Measurements from ENCODE around the gene FRMPD2. TPM values are rescaled to one million over a fixed set of nuclear protein-coding genes. Genes with fewer than 3 reads are reported as not detected.

FRMPD2 gene
- total RNA-seq, 1 experiment from 2014 or later = 0.44 TPM

GRCh38 chr10:48234787-48235186 lies 39.7 kb downstream of the FRMPD2 start:
- H2BK20ac ChIP-seq (ENCODE audit: low read depth, low read length, poor library complexity, severe bottlenecking) = no peak overlapping the region
- no peak overlapping the region for H3K4me3 Mint-ChIP-seq
- H3K9me3 Mint-ChIP-seq = peaks cover 0 to 2% of the 10 kb centered on the region in 2 experiments; a peak in 1 of 5 replicates
- WGBS (ENCODE audit: extremely low coverage, insufficient read length, low lambda C conversion rate) = no CpG with 5 or more reads among the region's 4 CpGs
- H3K79me1 ChIP-seq (ENCODE audit: insufficient read depth, low read depth, low read length, poor library complexity, severe bottlenecking) = no peaks in the 10 kb centered on the region
- no peak overlapping the region for H3K18ac ChIP-seq (ENCODE audit: insufficient read length, low read depth, low read length)
- no peak overlapping the region for H2BK15ac ChIP-seq (ENCODE audit: low read depth, low read length)
- no peak overlapping the region for H3K9ac ChIP-seq (ENCODE audit: extremely low read depth, insufficient read length, low read length)
- H3K4me1 ChIP-seq (ENCODE audit: insufficient read depth, low read length) = 0 out of 2 replicates have a peak, but pooled peaks cover 1% of the 10 kb centered on the region
- H3K27ac ChIP-seq (ENCODE audit: insufficient read length, low read depth, low read length) = no peak overlapping the region
- peak; percentile 12 for DNase-seq
- no peak overlapping the region for H2BK120ac ChIP-seq (ENCODE audit: low read depth, low read length, poor library complexity, severe bottlenecking)
- no peak overlapping the region for H3K23ac ChIP-seq (ENCODE audit: insufficient read length, low read depth, low read length)
- no peak overlapping the region for H3K14ac ChIP-seq (ENCODE audit: insufficient read depth, low read length)
- no peaks in the 10 kb centered on the region for H4K20me1 ChIP-seq (ENCODE audit: control insufficient read depth, insufficient read depth, insufficient read length)
- H3K9me3 ChIP-seq (ENCODE audit: control insufficient read depth, low read depth, low read length) = no peaks in the 10 kb centered on the region
- H2BK5ac ChIP-seq (ENCODE audit: insufficient read length, low read length) = no peak overlapping the region
- H4K5ac ChIP-seq (ENCODE audit: insufficient read length, low read depth, low read length) = no peak overlapping the region
- H3T11ph ChIP-seq (ENCODE audit: low read length) = no peak overlapping the region
- no peak overlapping the region for H4K8ac ChIP-seq (replicated peaks; ENCODE audit: insufficient read length, low read depth, low read length)
- H3K27me3 Mint-ChIP-seq (ENCODE audit: low read depth) = no peaks in the 10 kb centered on the region
- H3K23me2 ChIP-seq (ENCODE audit: insufficient read length, low read depth, low read length, poor library complexity, severe bottlenecking) = no peaks in the 10 kb centered on the region
- H3K79me2 ChIP-seq (ENCODE audit: insufficient read depth, low read length) = no peaks in the 10 kb centered on the region
- H2AK5ac ChIP-seq (ENCODE audit: insufficient read length, low read length) = no peak overlapping the region
- no peak overlapping the region for H4K91ac ChIP-seq (ENCODE audit: insufficient read length, low read depth, low read length)
- H3K4ac ChIP-seq (ENCODE audit: low read depth, low read length) = no peak overlapping the region
- H2BK12ac ChIP-seq (ENCODE audit: insufficient read length, low read depth, low read length) = no peak overlapping the region
- H3K27ac Mint-ChIP-seq = no peak overlapping the region
- TF ChIP-seq CTCF (conservative IDR thresholded peaks at IDR 0.05) = no peak
- peaks cover 9 to 18% of the 10 kb centered on the region in 2 experiments for H3K4me1 Mint-ChIP-seq
- H2AFZ ChIP-seq (ENCODE audit: low read length) = no peak overlapping the region
- H3K27me3 ChIP-seq (ENCODE audit: insufficient read depth, low read length) = no peaks in the 10 kb centered on the region
- H3K56ac ChIP-seq (ENCODE audit: insufficient read length, low read depth, low read length) = no peak overlapping the region
- no peak overlapping the region for H3K4me2 ChIP-seq (ENCODE audit: insufficient read depth, insufficient read length, low read length)
- H3K36me3 Mint-ChIP-seq (ENCODE audit: insufficient read depth in 1 of 3, low read depth in 3 of 3) = no peaks in the 10 kb centered on the region

Measured in H9 (cell line).